ENCODE data around the gene GRK5.

GRK5 gene

DNA sequence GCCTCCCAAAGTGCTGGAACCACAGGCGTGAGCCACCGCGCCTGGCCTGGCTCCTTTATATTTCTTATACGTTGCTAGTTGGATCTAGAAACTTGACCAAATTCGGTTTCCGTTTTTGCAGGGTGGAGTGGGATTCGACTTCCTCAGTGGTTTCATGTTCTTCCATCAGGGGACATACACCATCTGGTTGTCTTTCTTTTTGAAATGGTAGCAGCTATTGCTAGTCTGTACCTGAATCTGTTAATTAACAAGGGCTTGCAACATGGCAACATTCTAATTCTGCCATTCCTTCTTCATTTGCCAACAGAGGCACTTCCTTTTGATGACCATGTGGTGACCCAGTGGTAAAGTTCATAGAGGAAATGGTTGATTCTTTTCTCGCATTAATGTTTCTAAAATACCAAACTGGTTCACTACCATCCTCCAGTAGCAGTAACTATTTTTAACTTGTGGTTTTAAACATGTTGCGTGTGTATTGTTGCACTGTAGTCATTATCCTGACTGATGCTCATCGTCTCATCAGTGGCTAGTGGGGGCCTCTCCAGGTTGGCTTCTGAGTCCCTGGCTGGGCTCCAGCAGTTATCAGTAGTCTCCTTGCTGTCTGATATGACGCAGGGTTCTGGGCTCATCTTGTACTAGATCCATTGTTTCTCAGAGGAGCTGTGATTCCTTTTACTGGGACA lies 175.9 kb downstream of the GRK5 start:
- Histone ChIP-seq H3K14ac (ENCODE audit: low read length) (no peak overlapping the region), H3K4me2 (ENCODE audit: low read length) (no peak overlapping the region), H3K27ac (ENCODE audit: low read depth, low read length) (no peak overlapping the region), H2BK12ac (ENCODE audit: low read length) (no peak overlapping the region), H2BK5ac (ENCODE audit: low read depth, low read length, poor library complexity) (no peak overlapping the region), H3K4me3 (ENCODE audit: low read depth, low read length) (no peak overlapping the region), H4K91ac (ENCODE audit: low read depth, low read length) (no peak overlapping the region), H3K79me2 (ENCODE audit: control insufficient read depth, insufficient read depth, low read length, poor library complexity) (no peaks in the 10 kb centered on the region), H3K4ac (ENCODE audit: low read depth, low read length) (no peak overlapping the region), H4K12ac (ENCODE audit: low read depth, low read length) (no peak overlapping the region), H2BK120ac (ENCODE audit: insufficient read depth, low read length, poor library complexity) (no peak overlapping the region), H3K4me1 (ENCODE audit: control insufficient read depth in 1 of 2, insufficient read depth in 2 of 2, low read length in 2 of 2) (no peaks in the 10 kb centered on the region), H3K9me3 (ENCODE audit: insufficient read depth, low read depth, low read length) (no peaks in the 10 kb centered on the region), H2AK5ac (ENCODE audit: low read length) (no peak overlapping the region), H3K9ac (ENCODE audit: low read length) (no peak overlapping the region), H3K36me3 (ENCODE audit: control insufficient read depth in 1 of 2, insufficient read depth in 2 of 2, low read length in 2 of 2) (no peaks in the 10 kb centered on the region), H3K79me1 (ENCODE audit: low read length) (no peaks in the 10 kb centered on the region), H3K27me3 (ENCODE audit: insufficient read depth, low read length) (no peaks in the 10 kb centered on the region), H3K23ac (ENCODE audit: low read length) (no peak overlapping the region), H3K18ac (ENCODE audit: low read length) (no peak overlapping the region), H4K8ac (ENCODE audit: low read depth, low read length) (no peak overlapping the region), H2AFZ (ENCODE audit: insufficient read depth, low read length, poor library complexity) (no peak overlapping the region)
- no CpG with 5 or more reads among the region's 11 CpGs for WGBS (ENCODE audit: extremely low coverage, insufficient coverage, insufficient read length)
- DNase-seq, result no peak

DNA sequence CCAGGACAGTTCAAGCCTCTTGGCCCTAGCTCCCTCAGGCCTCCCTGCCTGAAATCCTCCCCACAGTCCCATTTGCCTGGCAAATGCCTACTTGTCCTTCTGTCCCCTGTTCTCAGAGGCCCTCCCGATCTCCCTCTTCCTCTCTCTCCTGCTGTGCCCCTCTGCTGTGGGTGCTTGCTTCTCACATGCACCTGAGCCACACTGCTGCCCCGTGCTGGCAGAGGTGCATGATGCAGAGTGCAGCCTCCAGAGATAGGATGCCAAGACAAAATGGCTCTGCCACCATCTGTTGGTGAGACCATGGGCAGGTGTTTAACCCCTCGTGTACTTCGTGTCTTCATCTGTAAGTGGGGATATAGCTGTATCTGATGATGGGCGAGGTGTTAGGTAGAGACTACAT lies 176.8 kb downstream of the GRK5 start:
- no peaks in the 10 kb centered on the region for H3K9me3 ChIP-seq (ENCODE audit: insufficient read depth, low read depth, low read length)
- no peak for DNase-seq
- H2BK120ac ChIP-seq (ENCODE audit: insufficient read depth, low read length, poor library complexity), result no peak overlapping the region
- H3K79me1 ChIP-seq (ENCODE audit: low read length), result no peaks in the 10 kb centered on the region
- H4K12ac ChIP-seq (ENCODE audit: low read depth, low read length), result no peak overlapping the region
- H4K8ac ChIP-seq (ENCODE audit: low read depth, low read length), result no peak overlapping the region
- no peak overlapping the region for H2AFZ ChIP-seq (ENCODE audit: insufficient read depth, low read length, poor library complexity)
- WGBS (ENCODE audit: extremely low coverage, insufficient coverage, insufficient read length), result no CpG with 5 or more reads among the region's 5 CpGs
- H3K36me3 ChIP-seq (ENCODE audit: control insufficient read depth in 1 of 2, insufficient read depth in 2 of 2, low read length in 2 of 2), result no peaks in the 10 kb centered on the region
- H3K4me3 ChIP-seq (ENCODE audit: low read depth, low read length), result no peak overlapping the region
- H3K18ac ChIP-seq (ENCODE audit: low read length), result no peak overlapping the region
- no peaks in the 10 kb centered on the region for H3K27me3 ChIP-seq (ENCODE audit: insufficient read depth, low read length)
- no peak overlapping the region for H3K14ac ChIP-seq (ENCODE audit: low read length)
- H3K79me2 ChIP-seq (ENCODE audit: control insufficient read depth, insufficient read depth, low read length, poor library complexity), result no peaks in the 10 kb centered on the region
- no peak overlapping the region for H2BK5ac ChIP-seq (ENCODE audit: low read depth, low read length, poor library complexity)
- no peak overlapping the region for H4K91ac ChIP-seq (ENCODE audit: low read depth, low read length)
- no peak overlapping the region for H3K27ac ChIP-seq (ENCODE audit: low read depth, low read length)
- no peak overlapping the region for H2AK5ac ChIP-seq (ENCODE audit: low read length)
- no peaks in the 10 kb centered on the region for H3K4me1 ChIP-seq (ENCODE audit: control insufficient read depth in 1 of 2, insufficient read depth in 2 of 2, low read length in 2 of 2)
- no peak overlapping the region for H2BK12ac ChIP-seq (ENCODE audit: low read length)
- no peak overlapping the region for H3K9ac ChIP-seq (ENCODE audit: low read length)
- no peak overlapping the region for H3K4ac ChIP-seq (ENCODE audit: low read depth, low read length)
- H3K23ac ChIP-seq (ENCODE audit: low read length), result no peak overlapping the region
- no peak overlapping the region for H3K4me2 ChIP-seq (ENCODE audit: low read length)

DNA sequence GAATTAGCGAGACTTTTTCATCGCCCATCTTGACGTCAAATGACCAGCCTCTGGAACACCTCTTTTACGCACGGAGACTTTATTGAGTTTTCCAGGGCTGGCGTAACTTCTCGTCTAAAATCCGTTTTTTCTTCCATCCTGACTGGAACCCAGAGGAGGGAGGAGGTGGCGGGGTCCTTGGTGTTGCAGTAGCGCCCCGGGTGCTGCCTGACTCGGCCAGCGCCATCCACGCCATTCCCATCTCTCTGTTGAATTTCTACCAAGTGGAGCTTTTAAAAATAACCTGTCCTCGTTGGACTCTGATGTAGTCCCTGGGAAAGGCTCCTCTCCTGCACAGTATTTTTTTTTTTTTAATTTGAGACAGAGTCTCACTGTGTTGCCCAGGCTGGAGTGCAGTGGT lies 179.3 kb downstream of the GRK5 start:
- H3K79me2 ChIP-seq (ENCODE audit: control insufficient read depth, insufficient read depth, low read length, poor library complexity), result no peaks in the 10 kb centered on the region
- no peak overlapping the region for H3K18ac ChIP-seq (ENCODE audit: low read length)
- no peak overlapping the region for H2AFZ ChIP-seq (ENCODE audit: insufficient read depth, low read length, poor library complexity)
- no peak overlapping the region for H2BK5ac ChIP-seq (ENCODE audit: low read depth, low read length, poor library complexity)
- H3K27me3 ChIP-seq (ENCODE audit: insufficient read depth, low read length), result no peaks in the 10 kb centered on the region
- no peak overlapping the region for H2BK120ac ChIP-seq (ENCODE audit: insufficient read depth, low read length, poor library complexity)
- H3K4me1 ChIP-seq (ENCODE audit: control insufficient read depth in 1 of 2, insufficient read depth in 2 of 2, low read length in 2 of 2), result no peaks in the 10 kb centered on the region
- no peak overlapping the region for H3K27ac ChIP-seq (ENCODE audit: low read depth, low read length)
- H3K9ac ChIP-seq (ENCODE audit: low read length), result no peak overlapping the region
- H2AK5ac ChIP-seq (ENCODE audit: low read length), result no peak overlapping the region
- no peak overlapping the region for H3K4ac ChIP-seq (ENCODE audit: low read depth, low read length)
- no peak overlapping the region for H3K4me2 ChIP-seq (ENCODE audit: low read length)
- H4K91ac ChIP-seq (ENCODE audit: low read depth, low read length), result no peak overlapping the region
- no peak overlapping the region for H4K8ac ChIP-seq (ENCODE audit: low read depth, low read length)
- WGBS (ENCODE audit: extremely low coverage, insufficient coverage, insufficient read length), result no CpG with 5 or more reads among the region's 15 CpGs
- no peaks in the 10 kb centered on the region for H3K36me3 ChIP-seq (ENCODE audit: control insufficient read depth in 1 of 2, insufficient read depth in 2 of 2, low read length in 2 of 2)
- H3K4me3 ChIP-seq (ENCODE audit: low read depth, low read length), result no peak overlapping the region
- H3K79me1 ChIP-seq (ENCODE audit: low read length), result no peaks in the 10 kb centered on the region
- H3K14ac ChIP-seq (ENCODE audit: low read length), result no peak overlapping the region
- H3K9me3 ChIP-seq (ENCODE audit: insufficient read depth, low read depth, low read length), result no peaks in the 10 kb centered on the region
- no peak overlapping the region for H3K23ac ChIP-seq (ENCODE audit: low read length)
- no peak overlapping the region for H2BK12ac ChIP-seq (ENCODE audit: low read length)
- H4K12ac ChIP-seq (ENCODE audit: low read depth, low read length), result no peak overlapping the region
- DNase-seq, result no peak

DNA sequence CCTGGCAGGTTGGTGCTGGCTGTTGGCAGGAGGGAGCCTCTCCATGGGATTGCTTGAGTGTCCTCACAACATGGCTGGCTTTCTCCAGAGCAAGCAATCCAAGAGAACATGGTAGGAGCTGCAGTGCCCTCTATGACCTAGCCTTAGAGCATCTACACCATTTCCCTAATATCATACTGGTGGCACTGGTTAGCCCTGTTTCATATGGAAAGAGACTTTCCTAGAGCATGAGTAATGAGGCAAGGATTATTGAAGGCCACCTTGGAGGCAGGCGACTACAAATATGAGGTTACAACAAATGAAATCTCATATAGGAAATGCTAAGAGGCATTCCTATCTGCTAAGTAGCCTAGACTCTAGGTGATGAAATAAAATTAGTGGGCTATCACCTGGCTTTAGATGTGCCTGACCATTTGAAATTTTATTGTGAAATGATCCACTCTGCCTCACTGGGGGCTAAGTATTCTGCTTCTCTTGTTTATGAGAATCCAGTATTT lies 181.5 kb downstream of the GRK5 start:
- H3K27me3 ChIP-seq (ENCODE audit: insufficient read depth, low read length), result no peaks in the 10 kb centered on the region
- no peak overlapping the region for H4K91ac ChIP-seq (ENCODE audit: low read depth, low read length)
- no peak overlapping the region for H2BK5ac ChIP-seq (ENCODE audit: low read depth, low read length, poor library complexity)
- H2BK12ac ChIP-seq (ENCODE audit: low read length), result no peak overlapping the region
- no peak overlapping the region for H2AFZ ChIP-seq (ENCODE audit: insufficient read depth, low read length, poor library complexity)
- no peaks in the 10 kb centered on the region for H3K36me3 ChIP-seq (ENCODE audit: control insufficient read depth in 1 of 2, insufficient read depth in 2 of 2, low read length in 2 of 2)
- no peaks in the 10 kb centered on the region for H3K79me1 ChIP-seq (ENCODE audit: low read length)
- H3K27ac ChIP-seq (ENCODE audit: low read depth, low read length), result no peak overlapping the region
- no peaks in the 10 kb centered on the region for H3K4me1 ChIP-seq (ENCODE audit: control insufficient read depth in 1 of 2, insufficient read depth in 2 of 2, low read length in 2 of 2)
- H3K9ac ChIP-seq (ENCODE audit: low read length), result no peak overlapping the region
- H3K4ac ChIP-seq (ENCODE audit: low read depth, low read length), result no peak overlapping the region
- H3K9me3 ChIP-seq (ENCODE audit: insufficient read depth, low read depth, low read length), result no peaks in the 10 kb centered on the region
- H4K8ac ChIP-seq (ENCODE audit: low read depth, low read length), result no peak overlapping the region
- WGBS (ENCODE audit: extremely low coverage, insufficient coverage, insufficient read length), result no CpG with 5 or more reads among the region's 1 CpG
- no peak overlapping the region for H3K4me3 ChIP-seq (ENCODE audit: low read depth, low read length)
- no peak overlapping the region for H3K14ac ChIP-seq (ENCODE audit: low read length)
- H4K12ac ChIP-seq (ENCODE audit: low read depth, low read length), result no peak overlapping the region
- H2AK5ac ChIP-seq (ENCODE audit: low read length), result no peak overlapping the region
- no peak overlapping the region for H3K23ac ChIP-seq (ENCODE audit: low read length)
- peak; percentile 28 to 63 for DNase-seq
- H3K4me2 ChIP-seq (ENCODE audit: low read length), result no peak overlapping the region
- no peak overlapping the region for H2BK120ac ChIP-seq (ENCODE audit: insufficient read depth, low read length, poor library complexity)
- no peak overlapping the region for H3K18ac ChIP-seq (ENCODE audit: low read length)
- no peaks in the 10 kb centered on the region for H3K79me2 ChIP-seq (ENCODE audit: control insufficient read depth, insufficient read depth, low read length, poor library complexity)
